B cell (primary cell): ENCODE results near the gene DDX39B. TPM values are rescaled to one million over a fixed set of nuclear protein-coding genes. Genes with fewer than 3 reads are reported as not detected.

Experiments
- ATAC-seq: fragments of 200-7000 bp; cut with Tn5 transposase; one replicate; pipeline ENCODE4 v1.10.0; 2021; ENCODE audit warnings: low read depth, mild to moderate bottlenecking, moderate number of reproducible peaks, moderate library complexity
- CTCF ChIA-PET: fragments of 350-600 bp; sonication (Branson Sonifier 250); formaldehyde crosslinking; loops from one replicate; lab custom pipeline; 2021; ENCODE audit warnings: antibody characterized with exemption, inconsistent platforms; lab: Charles Lee
- POLR2A ChIA-PET: fragments of 350-600 bp; sonication (Branson Sonifier 250); formaldehyde crosslinking; loops from one replicate; lab custom pipeline; 2021; ENCODE audit warnings: antibody characterized with exemption; lab: Charles Lee
- DNase-seq: peaks from one replicate; pipeline ENCODE4 v3.0.0; 2013
- H2AFZ ChIP-seq: 2 replicates; pipeline ENCODE4 v1.6.1; 2012; ENCODE audit warnings: mild to moderate bottlenecking, low read depth, low read length; ENCODE audit not compliant: insufficient read depth, poor library complexity, severe bottlenecking
- H3K27ac ChIP-seq, 2 donors: 1 replicate in 1 of 2; 2 replicates in 1 of 2; pipeline ENCODE4 v1.5.1; 2012 to 2013; ENCODE audit warnings: low read length in 2 of 2, mild to moderate bottlenecking in 2 of 2, moderate library complexity in 1 of 2
- H3K27me3 ChIP-seq, 4 experiments: fragments of 200-600 bp in 1 of 4; sonication (generic) in 1 of 4; replicated peaks in 1 of 4; 1 replicate in 2 of 4; 2 replicates in 2 of 4; pipeline versions ENCODE4 v1.6.1 to v1.7.0; 2013 to 2016; ENCODE audit warnings: low read length in 3 of 4, mild to moderate bottlenecking in 2 of 4, mixed read lengths in 1 of 4, moderate library complexity in 1 of 4; ENCODE audit not compliant: insufficient read depth in 4 of 4, control insufficient read depth in 3 of 4; ENCODE audit errors: control extremely low read depth in 1 of 4
- H3K36me3 ChIP-seq, 2 experiments: replicated peaks in 1 of 2; 1 replicate in 1 of 2; 2 replicates in 1 of 2; pipeline versions ENCODE4 v1.6.1 to v1.7.1; 2013; ENCODE audit warnings: low read length in 1 of 2; ENCODE audit not compliant: insufficient read depth in 2 of 2, control insufficient read depth in 1 of 2; ENCODE audit errors: control extremely low read depth in 1 of 2, extremely low read depth in 1 of 2
- H3K4me1 ChIP-seq, 2 donors: fragments of 200-600 bp in 1 of 2; sonication (generic) in 1 of 2; 1 replicate in 1 of 2; 2 replicates in 1 of 2; pipeline versions ENCODE4 v1.5.1 to v1.6.1; 2013 to 2017; ENCODE audit warnings: low read length in 2 of 2; ENCODE audit not compliant: control insufficient read depth in 2 of 2, insufficient read depth in 2 of 2
- H3K4me2 ChIP-seq: replicated peaks from 2 replicates; pipeline ENCODE3; 2012; ENCODE audit warnings: mild to moderate bottlenecking, low read depth, low read length; ENCODE audit not compliant: poor library complexity, severe bottlenecking
- H3K4me3 ChIP-seq, 5 experiments: fragments of 200-600 bp in 1 of 5; sonication (generic) in 1 of 5; 1 replicate in 3 of 5; 2 replicates in 2 of 5; pipeline versions ENCODE4 v1.5.1 to v1.7.0; 2011 to 2016; ENCODE audit warnings: low read length in 4 of 5, mild to moderate bottlenecking in 4 of 5, low read depth in 2 of 5, control low read depth in 1 of 5, moderate library complexity in 1 of 5; ENCODE audit not compliant: insufficient read depth in 1 of 5; ENCODE audit errors: control extremely low read depth in 1 of 5, extremely low read depth in 1 of 5
- H3K79me2 ChIP-seq: fragments of 200-600 bp; sonication (generic); one replicate; pipeline ENCODE4 v1.6.0; 2016; ENCODE audit warnings: low read length; ENCODE audit not compliant: control insufficient read depth, insufficient read depth
- H3K9ac ChIP-seq: fragments of 200-600 bp; sonication (generic); 2 replicates; pipeline ENCODE4 v1.6.1; 2017; ENCODE audit warnings: mild to moderate bottlenecking, low read length, moderate library complexity
- H3K9me3 ChIP-seq, 3 donors: one replicate each; pipeline versions ENCODE4 v1.6.1 to v1.7.1; 2013; ENCODE audit warnings: low read length in 2 of 3; ENCODE audit not compliant: control insufficient read depth in 2 of 3, insufficient read depth in 1 of 3; ENCODE audit errors: control extremely low read depth in 1 of 3
- H4K20me1 ChIP-seq: 2 replicates; pipeline ENCODE4 v1.6.0; 2012; ENCODE audit warnings: mild to moderate bottlenecking, low read length; ENCODE audit not compliant: insufficient read depth, control insufficient read depth, poor library complexity, severe bottlenecking
- H3K27ac Mint-ChIP-seq: one replicate; pipeline ENCODE4 v1.8.0; 2021; ENCODE audit warnings: mixed read lengths
- H3K27me3 Mint-ChIP-seq: one replicate; pipeline ENCODE4 v1.8.0; 2021; ENCODE audit warnings: mixed read lengths
- H3K4me1 Mint-ChIP-seq: one replicate; pipeline ENCODE4 v1.8.0; 2021; ENCODE audit warnings: mixed read lengths
- H3K4me3 Mint-ChIP-seq: one replicate; pipeline ENCODE4 v1.8.0; 2021; ENCODE audit warnings: mixed read lengths
- H3K9me3 Mint-ChIP-seq: one replicate; pipeline ENCODE4 v1.8.0; 2022; ENCODE audit warnings: mixed read lengths; ENCODE audit not compliant: insufficient read depth
- CTCF ChIP-seq: fragments of 200-600 bp; IDR thresholded peaks from one replicate; pipeline ENCODE4 v1.8.0; 2022; ENCODE audit warnings: antibody characterized with exemption, mild to moderate bottlenecking
- EZH2 ChIP-seq: IDR thresholded peaks from 2 replicates; pipeline ENCODE4 v1.6.1; 2012; ENCODE audit warnings: borderline replicate concordance, low read depth, mild to moderate bottlenecking, moderate library complexity, low read length; ENCODE audit not compliant: insufficient read depth, poor library complexity, severe bottlenecking
- WGBS: methylation state at CpG from one replicate; pipeline ENCODE4 v1.1.5; 2013; ENCODE audit warnings: missing lambda C conversion rate; ENCODE audit not compliant: insufficient coverage; 5-methylcytosine and 5-hydroxymethylcytosine counted together
- intact Hi-C: fragments of 100-400 bp; cut with micrococcal nuclease; formaldehyde crosslinking; loops from one replicate; pipeline ENCODE4 v1.10.0; 2022
- polyA plus RNA-seq: library from polyadenylated mRNA; depleted of rRNA; stranded (reverse); fragments of >200 nt; gene quantifications from 2 replicates; pipeline ENCODE4 v1.2.3, GENCODE V29; 2012
- total RNA-seq, 2 donors: library from RNA; stranded (reverse); fragments of 120-200 nt in 1 of 2; gene quantifications; 1 replicate in 1 of 2; 2 replicates in 1 of 2; pipeline versions ENCODE4 v1.2.3 to v1.2.4, GENCODE V29; 2013 to 2022

DDX39B gene
- total and polyA plus RNA-seq, 2 donors (not counting 1 experiment from before 2014, with no cell fraction given), result 576 to 838 TPM

- Histone ChIP-seq H3K4me2 (no peak overlapping the region), H4K20me1 (peaks cover 71% of the 10 kb centered on the region), H3K4me1 (no peaks in the 10 kb centered on the region), H2AFZ (no peak overlapping the region), H3K4me3 (no peak overlapping the region), H3K27me3 (no peaks in the 10 kb centered on the region), H3K36me3 (peaks cover 4 to 71% of the 10 kb centered on the region in 2 experiments), H3K27ac (no peak overlapping the region), H3K79me2 (peaks cover 15% of the 10 kb centered on the region), H3K9ac (no peak overlapping the region), H3K9me3 (no peaks in the 10 kb centered on the region)
- intact Hi-C loops, result no loop called here
- TF ChIP-seq EZH2 (no peak), CTCF (no peak)
- no peaks in the 10 kb centered on the region for H3K9me3 Mint-ChIP-seq
- POLR2A ChIA-PET, result interaction anchor here (0.6 kb wide), 1 partner anchor 139 kb away, joined by 11 read pairs; no protein-coding TSS in a partner anchor
- H3K27ac Mint-ChIP-seq, result peak overlapping the region; percentile 15
- ATAC-seq (no peak), DNase-seq (no peak)
- 78% methylated on average over 1 of the region's 9 CpGs for WGBS
- no peak overlapping the region for H3K4me3 Mint-ChIP-seq
- H3K4me1 Mint-ChIP-seq, result peaks cover 14% of the 10 kb centered on the region
- CTCF ChIA-PET, result interaction anchor here (1.3 to 1.4 kb wide), 2 partner anchors 9 to 258 kb away, joined by 3 to 4 read pairs; no protein-coding TSS in a partner anchor
- H3K27me3 Mint-ChIP-seq, result no peaks in the 10 kb centered on the region
These were observed 9.8 kb downstream of the DDX39B start for GRCh38 chr6:31531771-31532643.

GRCh38 chr6:31531162-31531561, 10.6 kb downstream of the DDX39B start:
- no peak for DNase-seq
- peaks cover 14% of the 10 kb centered on the region for H3K4me1 Mint-ChIP-seq
- H3K9me3 ChIP-seq, result no peaks in the 10 kb centered on the region
- ChIA-PET POLR2A (interaction anchor here (0.6 kb wide), 1 partner anchor 138 kb away, joined by 11 read pairs; no protein-coding TSS in a partner anchor), CTCF (interaction anchor here (1.3 to 1.4 kb wide), 2 partner anchors 10 to 259 kb away, joined by 3 to 4 read pairs; no protein-coding TSS in a partner anchor)
- 100% methylated on average over 1 of the region's 7 CpGs for WGBS
- no peak for ATAC-seq
- H3K4me1 ChIP-seq, result no peaks in the 10 kb centered on the region
- no peak overlapping the region for H3K4me2 ChIP-seq
- no peak overlapping the region for H3K9ac ChIP-seq
- H3K4me3 Mint-ChIP-seq, result no peak overlapping the region
- H3K79me2 ChIP-seq, result peaks cover 10% of the 10 kb centered on the region
- no peak overlapping the region for H3K27ac ChIP-seq
- no peak for TF ChIP-seq EZH2
- no peak for TF ChIP-seq CTCF
- H3K36me3 ChIP-seq, result peaks cover 3 to 63% of the 10 kb centered on the region in 2 experiments
- H3K9me3 Mint-ChIP-seq, result no peaks in the 10 kb centered on the region
- H3K27me3 ChIP-seq, result no peaks in the 10 kb centered on the region
- peaks cover 62% of the 10 kb centered on the region for H4K20me1 ChIP-seq
- intact Hi-C loops, result no loop called here
- H3K27me3 Mint-ChIP-seq, result no peaks in the 10 kb centered on the region
- no peak overlapping the region for H3K4me3 ChIP-seq
- H2AFZ ChIP-seq, result no peak overlapping the region
- no peak overlapping the region for H3K27ac Mint-ChIP-seq
